Activated CD4-positive, CD25-positive, alpha-beta regulatory T cell treated with anti-CD3 and anti-CD28 coated beads, Interleukin-2, amount 50 U/mL, for 16 hours (primary cell): ENCODE data around the gene SPECC1.
"Not testable (repeated sequence)": the region's sequence is repeated elsewhere in the genome, so short reads cannot be mapped to it uniquely, and the experiment has no call there.

Source experiments
- DNase-seq: peaks from one replicate; pipeline ENCODE4 v3.0.0-alpha.2; 2020; ENCODE audit warnings: low read depth, low spot score

Gene SPECC1

DNA sequence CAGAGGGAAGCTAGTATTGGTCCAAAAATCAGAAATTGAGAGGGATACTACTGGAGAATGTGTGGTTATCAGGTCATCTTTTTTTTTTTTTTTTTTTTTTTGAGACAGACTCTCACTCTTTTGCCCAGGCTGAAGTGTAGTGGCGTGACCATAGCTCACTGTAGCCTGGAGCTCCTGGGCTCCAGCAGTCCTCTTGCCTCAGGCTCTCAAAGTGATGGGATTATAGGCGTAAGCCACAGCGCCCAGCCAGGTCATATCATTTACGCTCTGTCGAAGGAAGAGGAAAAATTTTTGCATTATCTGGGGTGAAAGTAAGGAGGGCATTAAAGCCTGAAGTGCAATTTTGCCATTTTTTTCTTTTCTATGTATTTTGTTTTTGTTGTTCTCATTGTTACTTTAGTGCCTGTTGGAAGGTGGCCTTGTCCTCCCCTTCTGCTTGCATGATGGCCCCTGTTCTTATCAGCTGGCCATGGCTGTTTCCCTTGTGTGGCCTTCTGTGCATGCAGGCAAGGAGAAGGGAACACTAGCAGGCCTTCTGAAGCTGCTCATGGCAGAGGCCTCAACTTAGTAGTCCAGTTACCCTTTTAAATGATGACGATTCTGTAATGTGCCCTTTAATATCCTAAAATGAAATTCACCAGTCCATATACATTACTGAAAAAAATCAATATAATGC is 118.3 kb downstream of the SPECC1 start:
- DNase-seq = no peak

DNA sequence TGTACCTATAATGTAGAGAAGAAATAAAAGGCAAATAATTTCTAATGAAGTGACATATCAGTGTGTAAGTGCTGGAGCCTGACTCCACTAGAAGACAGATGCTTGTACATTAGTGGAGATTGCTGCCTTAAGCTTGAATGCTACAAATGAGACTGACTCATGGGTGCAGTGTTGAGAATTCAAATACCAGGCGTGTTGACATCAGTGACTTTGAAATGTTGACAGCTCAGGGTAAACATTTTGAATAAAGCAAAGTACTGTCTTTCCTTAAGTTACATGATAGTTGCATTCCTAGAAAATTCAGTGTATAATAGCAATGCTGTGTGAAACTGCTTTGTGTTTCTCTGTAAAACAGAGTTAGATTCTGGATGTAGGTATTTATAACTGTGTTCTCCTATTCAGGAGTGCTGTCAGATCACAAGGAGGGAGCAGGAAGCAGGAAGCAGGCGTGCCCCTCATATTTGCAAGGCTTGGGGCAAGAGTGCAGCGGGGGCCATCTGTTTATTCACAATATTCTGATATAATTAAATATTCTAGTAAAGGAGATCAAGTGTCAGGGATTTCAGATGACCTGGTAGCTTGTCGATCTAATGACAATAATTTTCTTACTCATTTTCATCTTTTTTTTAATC is 119.0 kb downstream of the SPECC1 start:
- no peak for DNase-seq

DNA sequence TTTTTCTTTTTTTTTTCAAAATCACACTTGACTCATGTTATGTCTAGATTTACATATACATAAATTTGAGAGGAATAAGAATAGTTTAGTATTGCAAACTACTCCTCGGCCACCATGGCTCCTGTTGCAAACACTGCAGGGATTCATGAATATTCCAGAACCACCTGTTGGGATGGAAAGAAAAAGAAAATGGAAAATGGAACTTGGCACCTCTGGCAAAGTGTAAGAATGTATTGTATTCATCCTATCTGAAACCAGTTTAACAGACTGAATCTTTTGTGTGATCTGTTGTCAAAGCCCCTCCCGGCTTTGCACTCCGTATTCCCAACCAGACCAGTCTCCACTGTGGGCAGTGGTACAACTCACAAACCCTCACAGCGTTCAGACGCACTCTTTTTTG is 124.4 kb downstream of the SPECC1 start:
- no peak for DNase-seq

DNA sequence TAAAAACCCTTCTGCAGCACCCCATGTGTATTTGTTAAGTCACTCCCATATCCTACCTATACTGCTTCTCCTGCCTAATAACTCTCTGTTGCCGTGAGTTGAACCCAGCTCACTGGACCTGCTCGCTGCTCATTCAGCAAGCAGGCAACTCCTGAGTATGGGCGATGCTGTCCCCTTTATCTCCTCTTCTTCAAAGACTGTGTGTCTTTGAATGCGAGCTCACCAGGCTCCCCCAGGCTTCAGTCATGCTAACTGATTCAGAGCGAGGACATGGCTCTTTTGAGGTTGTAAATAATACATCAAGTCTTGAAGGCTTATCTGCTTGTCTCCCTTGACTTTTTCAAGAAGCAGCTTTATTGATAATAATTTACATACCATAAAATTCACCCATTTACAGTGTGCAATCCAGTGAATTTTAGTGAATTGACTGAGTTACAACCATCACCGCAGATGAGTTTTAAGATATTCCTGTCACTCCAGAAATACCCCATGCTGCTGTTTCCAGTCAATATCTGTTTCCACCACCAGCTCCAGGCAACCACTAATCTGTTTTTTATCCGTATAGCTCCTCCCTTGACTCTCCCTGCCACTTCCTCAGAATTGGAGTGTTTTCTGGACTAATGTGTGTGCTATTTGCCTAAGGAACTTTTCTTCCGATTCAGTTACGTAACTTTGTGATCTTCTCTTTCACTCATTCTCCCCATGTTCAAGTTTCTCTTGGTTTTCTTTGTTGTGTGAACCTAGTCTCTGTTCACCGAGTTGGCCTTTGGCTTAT is 132.2 kb downstream of the SPECC1 start:
- DNase-seq = no peak

DNA sequence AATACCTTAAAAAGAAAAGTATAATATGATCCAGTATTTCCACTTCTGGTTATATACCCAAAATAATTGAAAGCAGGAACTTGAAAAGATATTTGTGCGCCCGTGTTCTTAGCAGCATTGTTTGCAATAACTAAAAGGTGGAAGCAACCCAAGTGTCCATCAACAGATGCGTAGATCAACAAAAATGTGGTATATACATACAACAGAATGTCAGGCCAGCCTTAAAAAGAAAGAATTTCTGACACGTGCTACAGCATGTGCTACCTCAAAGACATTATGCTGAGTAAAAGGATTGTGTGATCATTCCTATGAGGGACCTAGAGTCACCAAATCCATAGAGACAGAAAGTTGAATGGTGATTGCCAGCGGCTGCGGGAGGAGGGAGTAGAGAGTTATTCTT is 133.1 kb downstream of the SPECC1 start:
- no peak for DNase-seq

DNA sequence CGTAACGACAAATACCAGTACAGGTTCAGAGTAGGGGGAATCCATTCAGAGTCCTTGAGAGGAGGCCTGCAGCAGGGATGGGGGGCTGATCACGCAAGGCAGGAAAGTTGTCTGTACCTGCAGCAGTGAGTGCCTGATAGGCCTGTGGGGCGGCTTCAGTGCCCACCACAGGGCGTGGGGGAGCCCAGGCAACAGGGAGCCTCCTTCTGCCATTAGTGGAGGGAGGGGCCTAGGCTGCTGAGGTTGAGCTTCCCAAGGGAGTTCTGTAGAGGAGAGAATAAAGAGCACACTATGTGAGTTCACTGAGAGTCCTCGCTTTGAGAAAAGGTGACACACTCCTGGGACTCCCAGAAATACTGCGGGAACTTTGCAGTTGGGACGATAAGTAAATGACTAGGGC is 134.6 kb downstream of the SPECC1 start:
- no peak for DNase-seq

DNA sequence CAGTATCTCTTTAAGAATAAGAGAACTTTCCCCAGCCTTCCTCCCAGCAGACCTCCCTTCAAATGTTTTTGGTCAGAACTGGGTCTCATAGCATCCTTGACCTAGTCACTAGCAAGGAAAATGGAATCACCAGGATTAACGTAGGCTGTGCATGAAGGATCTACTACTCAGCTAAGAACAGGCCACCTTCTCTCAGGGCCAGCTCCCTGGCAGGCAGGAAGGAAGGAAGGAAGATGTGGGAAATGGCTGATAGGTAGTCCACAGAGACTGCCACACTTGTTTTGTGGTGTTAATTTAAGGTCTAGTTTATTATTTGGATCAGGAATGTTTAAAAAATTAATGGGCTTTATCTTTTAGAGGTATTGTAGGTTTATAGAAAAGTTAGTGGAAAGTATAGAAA is 136.4 kb downstream of the SPECC1 start:
- no peak for DNase-seq

DNA sequence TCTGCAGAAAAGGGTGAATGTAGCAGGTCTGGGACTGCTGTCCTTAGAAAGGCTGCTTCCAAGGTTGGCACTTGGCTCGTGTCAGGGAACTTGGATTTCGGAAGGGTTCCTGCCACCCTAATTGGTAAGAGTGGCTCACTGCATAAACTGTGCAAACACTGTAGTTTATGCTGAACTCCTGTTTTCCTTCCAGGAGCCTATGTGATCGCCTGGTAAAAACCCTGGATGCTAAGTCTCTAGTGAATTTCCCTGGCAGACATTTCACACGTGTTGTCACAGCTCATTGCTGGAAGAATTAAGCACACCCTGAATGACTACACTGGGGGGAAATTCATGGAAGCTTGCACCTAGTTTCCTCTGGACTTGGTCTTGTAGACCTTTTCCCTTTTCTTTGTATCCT is 140.1 kb downstream of the SPECC1 start:
- no peak for DNase-seq

DNA sequence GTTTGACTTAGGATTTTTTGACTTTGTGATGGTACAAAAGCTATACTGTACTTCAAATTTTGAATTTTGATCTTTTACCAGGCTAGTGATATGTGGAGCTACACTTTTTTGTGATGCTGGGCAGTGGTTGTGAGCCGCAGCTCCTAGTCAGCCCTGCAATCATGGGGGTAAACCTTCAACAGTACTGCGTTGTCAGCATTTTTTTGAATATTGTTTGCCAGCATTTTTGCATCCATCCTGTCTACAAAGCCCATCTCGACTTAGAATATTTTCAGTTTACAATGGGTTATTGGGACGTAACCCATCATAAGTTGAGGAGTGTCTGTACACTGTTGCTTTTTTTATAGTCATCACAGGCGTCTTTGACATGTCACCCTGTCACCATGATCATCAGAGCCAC is 142.0 kb downstream of the SPECC1 start:
- DNase-seq = no peak

DNA sequence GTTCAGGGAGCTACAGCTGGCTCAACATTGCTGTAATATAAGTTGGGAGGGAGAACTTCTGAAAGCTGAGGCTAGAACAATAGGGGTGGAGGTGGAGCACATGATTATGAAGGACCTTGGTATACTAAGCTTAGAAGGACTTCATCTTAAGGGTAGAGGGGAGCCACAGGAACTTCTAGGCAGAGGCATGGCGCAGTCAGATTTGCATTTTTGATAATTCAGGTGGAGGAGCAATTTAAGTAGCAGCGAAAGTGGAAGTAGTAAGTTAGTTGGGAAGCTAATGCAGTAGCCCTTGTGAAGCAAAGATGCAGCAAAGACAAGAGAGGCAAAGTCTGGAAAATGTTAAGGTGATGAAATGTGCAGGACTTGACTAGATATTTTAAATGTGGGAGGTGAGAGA is 144.1 kb downstream of the SPECC1 start:
- no peak for DNase-seq

DNA sequence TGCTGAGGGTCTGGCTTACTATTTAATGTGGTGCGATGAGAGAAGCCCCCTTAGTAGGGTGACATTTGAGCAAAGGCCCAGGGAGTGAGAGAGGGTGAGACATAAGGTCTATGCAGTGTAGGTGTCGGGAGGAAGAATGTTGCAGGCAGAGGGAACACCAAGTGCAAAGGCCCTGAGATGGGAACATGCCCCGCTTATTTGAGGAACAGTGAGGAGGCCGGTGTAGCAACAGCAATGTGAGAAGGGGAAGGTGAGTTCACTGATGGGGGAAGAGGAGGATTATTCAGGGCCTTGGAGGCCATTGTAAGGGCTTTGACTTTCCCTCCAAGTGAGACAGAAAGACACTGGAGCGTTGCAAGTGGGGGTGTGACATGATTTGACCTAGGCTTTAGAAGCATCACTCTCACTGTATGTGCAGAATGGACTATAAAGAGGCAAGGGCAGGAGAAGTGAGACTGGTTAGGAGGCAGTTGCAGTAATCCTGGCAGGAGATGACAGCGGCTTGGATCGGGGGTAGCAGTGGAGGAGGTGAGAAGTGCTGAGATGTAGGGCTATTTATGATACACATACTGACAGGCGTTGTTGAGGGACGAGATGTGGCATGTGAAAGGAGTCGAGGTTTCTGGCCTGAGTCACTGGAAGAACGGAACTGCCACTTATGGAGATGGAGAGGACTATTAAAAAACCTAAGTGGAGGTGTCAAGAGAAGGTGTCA is 145.3 kb downstream of the SPECC1 start:
- DNase-seq = no peak

DNA sequence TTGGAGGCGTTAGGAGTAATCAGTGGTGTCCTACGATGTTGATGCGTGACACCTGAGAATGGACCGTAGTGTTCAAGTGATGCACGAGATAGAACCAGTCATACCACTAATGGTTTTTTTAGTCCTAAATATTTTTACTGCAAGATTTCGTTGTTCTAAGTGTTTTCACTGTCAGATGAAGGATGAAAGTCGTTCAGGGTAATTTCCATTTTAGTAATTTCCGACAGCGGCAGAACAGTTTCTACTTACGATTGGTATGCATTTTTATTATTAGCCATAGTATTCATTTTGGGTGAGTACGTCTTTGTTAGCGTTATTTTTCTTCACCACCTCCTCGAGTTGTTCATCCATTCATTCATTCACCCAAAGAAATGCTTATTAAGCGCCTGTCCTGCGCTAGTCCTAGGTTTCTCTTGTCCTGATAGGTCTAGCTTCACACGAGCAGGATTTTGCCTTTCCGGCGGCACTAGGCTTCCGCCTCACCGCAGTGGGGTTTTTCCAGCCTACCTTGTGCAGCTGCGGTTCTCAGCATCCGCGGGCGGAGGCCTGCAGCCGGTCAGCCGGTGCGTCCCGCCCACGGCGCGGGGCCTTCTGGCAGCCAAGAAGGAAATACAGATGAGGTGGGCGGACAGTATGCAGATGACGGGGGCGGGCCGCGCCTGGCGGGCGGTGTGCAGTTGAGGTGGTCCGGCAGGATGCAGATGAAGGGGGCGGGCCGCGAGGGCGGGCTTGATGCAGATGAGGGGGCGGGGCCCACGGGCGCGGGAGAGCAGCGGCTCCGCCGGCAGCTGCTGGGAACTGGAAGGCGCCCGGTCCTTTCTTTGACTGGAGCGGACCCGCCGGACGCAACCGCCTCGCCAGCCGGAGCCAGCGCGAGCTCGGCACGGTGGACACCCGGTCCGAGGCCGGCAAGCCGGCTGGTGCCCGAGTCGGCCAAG is 146.4 kb downstream of the SPECC1 start:
- peak; percentile 86 for DNase-seq

DNA sequence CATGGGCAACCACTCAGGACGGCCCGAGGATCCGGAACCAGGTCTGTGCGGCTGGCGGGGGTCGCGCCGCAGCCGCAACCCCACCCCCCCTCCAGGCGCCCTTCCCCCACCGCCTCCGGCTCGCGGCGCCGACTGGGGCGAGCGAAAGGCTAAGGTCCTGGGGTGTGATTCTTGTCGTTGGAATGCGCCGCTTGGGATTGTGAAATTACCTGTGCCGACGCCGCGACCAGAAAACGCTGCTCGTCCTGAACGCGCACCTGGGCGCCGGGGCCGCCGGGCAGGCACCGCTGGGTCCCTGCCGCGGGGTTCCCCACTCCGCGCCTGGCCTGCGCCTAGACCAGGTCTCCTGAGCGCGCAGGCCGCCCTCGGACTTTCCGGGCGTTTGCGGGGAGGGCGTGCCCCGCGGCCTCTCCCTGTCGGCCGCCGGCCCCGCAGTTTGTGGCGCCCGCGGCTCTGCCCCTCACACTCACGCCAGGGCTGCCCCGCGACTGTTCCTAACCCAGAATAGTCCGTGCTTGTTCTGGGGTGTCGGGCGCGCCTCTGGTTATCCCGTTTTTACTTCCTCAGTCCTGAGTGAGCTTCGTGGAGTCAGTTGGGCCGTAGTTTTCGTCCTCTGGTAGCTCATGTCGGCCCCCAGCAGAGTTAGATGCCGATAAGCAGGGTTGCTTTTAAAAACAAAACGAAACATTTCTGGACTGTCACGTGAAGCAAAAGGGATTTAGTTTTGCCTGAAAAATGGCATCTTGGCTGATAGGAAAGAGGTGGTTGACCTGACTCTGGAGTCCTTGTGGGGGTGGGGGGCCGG is 147.2 kb downstream of the SPECC1 start:
- no peak for DNase-seq

DNA sequence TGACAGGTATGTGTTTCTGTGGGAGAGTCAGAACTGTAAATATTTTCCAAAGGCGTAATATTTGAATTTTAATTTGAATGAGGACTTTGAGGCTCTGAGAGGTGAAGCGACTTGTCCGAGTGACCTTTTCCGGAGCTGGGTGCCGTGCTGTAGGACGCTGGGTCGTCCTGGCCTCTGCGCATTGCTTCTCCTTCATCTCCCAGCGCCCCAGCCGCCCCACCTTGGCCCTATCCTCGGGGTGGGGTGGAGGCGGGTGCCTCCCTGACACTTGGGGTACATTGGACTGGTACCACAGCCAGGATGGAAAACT is 147.8 kb downstream of the SPECC1 start:
- no peak for DNase-seq

DNA sequence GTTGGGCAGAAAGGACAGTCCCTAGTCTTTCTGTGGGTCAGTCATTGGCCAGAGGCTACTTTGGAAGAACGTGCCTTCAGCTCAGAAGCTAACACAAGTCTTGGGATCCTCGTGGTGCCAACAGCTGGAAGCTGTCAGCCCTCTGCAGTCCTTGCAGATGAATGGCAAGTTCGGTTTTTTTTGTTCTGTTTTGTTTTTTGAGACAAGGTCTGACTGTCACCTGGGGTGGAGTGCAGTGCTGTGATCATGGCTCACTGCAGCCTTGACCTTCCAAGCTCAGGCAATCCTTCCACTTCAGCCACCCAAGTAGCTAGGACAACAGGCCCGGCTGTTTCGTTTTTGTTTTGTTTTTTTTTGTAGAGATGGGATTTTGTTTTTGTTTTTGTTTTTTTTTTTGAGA is 149.4 kb downstream of the SPECC1 start:
- DNase-seq = no peak

DNA sequence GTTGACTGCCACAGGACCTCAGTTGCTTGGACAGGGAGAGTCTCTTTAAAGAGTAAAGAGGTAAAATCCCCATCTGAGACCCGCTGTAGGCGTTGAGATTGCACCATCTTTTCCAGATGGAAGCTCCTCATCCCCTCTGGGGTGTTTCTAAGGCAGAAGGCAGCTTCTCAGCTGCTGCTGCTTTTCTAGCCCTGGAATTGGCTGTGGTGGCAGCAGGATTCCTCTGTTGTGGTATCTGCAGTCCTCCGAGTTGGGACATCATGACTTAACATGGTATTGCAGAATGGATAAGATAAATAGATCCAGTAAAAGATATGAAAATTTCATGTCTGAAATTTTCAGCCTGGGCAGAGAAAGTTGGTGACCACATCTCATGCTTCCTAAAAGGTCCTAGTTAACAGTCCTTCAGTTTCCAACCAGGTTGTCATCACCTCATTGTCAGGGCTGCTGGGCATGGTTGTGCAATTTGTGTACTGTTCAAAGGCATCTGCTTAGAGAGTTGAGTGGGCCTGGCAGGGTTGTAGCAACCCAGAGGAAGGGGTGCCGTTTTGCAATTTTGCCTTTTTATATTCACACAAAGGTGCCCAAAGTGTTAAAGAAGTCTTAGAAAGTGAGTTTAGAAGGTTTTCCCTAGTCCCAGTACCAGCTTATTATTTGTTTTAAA is 150.4 kb downstream of the SPECC1 start:
- DNase-seq = no peak

DNA sequence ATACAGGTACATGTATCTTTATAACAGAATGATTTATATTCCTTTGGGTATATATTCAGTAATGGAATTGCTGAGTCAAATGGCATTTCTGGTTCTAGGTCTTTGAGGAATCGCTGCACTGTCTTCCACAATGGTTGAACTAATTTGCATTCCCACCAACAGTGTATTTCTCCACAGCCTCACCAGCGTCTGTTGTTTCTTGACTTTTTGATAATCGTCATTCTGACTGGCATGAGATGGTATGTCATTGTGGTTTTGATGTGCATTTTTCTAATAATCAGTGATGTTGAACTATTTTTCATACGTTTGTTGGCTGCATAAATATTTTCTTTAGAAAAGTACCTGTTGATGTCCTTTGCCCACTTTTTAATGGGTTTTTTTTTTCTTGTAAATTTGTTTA is 156.4 kb downstream of the SPECC1 start:
- not testable (repeated sequence) for DNase-seq

DNA sequence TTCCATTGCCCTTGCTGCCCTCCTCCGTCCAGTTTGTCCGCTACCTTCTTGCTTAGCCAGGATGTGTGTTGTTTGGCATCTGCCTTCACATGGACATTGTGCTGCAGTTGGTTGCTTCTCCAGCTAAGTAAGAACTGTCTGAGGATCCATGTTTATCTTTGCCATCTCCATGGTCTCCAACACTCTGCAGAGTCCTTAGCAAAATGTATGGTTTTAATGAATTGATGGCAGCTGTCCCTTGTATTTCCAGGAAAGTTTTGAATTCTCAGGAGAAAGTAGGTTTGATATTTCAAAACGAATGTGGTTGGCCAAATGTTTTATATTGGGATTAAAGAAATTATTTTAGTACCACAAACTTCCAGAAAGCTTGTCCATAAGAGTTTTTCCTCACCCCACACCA is 160.9 kb downstream of the SPECC1 start:
- DNase-seq = no peak

DNA sequence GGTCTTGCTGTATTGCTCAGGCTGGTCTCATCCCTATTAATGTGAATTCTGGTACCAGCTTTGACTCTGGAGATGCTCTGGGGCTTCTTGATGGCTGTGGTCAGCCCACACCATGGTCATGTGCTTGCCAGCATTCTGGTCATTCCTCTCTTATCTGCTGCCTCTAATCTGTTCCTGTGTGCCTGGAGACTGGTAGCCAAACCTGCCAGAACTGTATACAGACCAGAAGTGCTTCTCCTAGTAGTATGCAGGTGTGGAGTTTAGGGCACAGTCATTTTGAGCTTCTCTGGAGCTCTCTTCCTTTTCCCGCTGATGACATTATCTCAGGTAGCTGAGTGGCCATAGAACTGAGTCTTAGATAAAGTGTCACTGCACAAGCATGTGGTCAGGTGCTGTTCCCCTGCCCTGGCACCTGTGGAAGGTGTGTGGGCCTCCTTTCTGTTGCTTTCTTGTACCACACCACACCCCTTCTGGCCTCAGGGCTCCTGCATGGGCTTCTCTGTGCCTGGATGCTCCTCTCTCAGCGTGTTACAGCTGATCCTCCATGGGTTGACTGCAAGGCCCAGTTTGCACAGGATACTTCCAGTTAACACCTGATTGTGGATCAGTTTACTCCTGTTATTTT is 162.7 kb downstream of the SPECC1 start:
- no peak for DNase-seq

DNA sequence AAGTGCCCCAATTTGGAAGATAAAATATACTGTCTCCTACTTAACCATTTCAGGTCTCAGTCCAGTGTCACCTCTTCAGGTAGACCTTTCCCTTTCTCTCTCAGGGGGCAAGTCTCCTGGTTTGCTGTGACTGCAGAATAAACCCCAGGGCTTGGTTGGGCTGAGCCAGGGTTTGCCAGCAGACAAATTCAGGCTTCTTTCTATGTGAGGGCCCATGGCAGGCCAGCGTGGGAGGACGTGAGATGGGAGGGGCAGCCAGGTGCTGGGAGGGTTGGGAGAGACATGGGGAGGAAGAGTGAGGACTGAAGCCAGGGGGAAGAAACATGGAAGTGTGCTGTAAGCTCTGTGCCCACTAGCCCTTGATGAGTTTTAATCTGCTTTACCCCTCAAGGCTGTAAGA is 163.2 kb downstream of the SPECC1 start:
- DNase-seq = no peak
